ELF-1 (cell line): ENCODE results near the gene SLC22A6.

Experiments
- DNase-seq: peaks from one replicate; pipeline ENCODE4 v3.0.0-alpha.2; 2016; ENCODE audit warnings: low read depth, low spot score

SLC22A6 gene

DNA sequence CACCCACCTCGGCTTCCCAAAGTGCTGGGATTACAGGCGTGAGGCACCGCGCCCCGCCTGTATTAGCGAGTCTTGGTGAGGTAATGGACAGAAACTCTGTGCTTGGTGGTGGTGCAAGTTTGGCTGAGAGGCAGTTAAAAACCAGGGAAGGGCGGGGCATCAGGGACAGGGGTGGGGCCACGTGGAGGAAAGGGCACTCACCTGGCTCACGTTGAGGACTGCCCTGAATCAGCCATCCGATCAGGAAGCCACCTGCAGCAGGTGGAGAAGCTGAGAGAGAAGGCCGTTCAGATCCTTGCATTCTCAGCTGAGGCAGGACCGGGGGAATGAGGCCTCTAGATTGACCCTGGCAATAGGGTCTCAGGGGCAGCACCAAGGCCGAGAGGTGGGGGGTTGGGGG is 51.5 kb downstream of the SLC22A6 start:
- no peak for DNase-seq

DNA sequence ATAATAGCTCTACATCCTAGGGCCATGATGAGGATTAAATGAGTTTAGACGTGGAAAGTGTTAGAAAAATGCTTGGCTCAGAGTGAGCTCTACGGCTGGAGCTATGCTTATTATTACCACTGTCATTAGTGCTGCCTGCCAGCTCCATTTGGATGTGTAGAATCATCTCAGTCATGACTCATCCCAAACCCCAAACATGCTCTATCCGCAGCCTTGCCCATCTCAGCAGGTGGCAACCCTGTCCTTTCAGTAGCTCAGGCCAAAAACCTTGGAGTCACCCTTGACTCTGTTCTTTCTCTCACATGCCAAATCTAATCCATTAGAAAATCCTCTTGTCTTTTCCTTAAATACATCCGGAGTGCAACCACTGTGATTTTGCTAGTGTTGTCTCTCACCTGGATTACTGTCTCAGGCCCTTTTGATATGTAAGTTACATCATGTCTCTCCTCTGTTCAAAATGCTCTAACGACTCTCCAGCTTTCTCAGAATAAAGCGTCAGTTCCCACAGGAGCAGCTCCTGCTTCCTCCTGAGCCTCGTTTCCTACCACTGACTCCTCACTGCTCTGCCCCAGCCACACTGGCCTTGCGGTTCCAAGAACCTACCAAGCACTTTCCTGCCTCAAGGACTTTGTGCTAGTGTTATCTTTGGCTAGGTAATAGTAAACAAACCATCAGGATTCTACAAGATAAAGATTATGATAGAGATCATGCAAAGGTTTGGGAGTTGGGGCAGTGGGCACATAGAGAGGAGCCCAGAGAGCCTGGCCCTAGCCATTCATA is 53.1 kb downstream of the SLC22A6 start:
- DNase-seq: no peak

DNA sequence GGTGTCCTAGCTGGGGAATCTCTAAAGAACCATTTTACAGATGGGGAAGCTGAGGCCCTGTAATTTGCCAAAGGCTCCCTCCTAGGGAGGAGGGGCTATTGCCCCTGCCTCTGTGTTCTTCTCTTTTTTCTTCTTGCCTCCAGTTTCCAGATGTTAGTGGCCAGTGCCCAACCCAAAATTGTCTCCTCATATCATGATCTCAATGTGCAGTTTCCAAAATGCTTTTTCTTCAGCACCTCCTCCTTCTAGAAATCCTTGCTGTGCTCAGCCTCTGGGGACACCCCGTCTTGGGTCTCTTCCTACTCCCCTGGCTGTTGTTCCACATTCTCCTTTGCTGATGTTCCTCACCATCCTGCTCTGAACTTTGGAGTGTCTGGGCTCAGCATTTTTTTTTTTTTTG is 54.1 kb downstream of the SLC22A6 start:
- no peak for DNase-seq

DNA sequence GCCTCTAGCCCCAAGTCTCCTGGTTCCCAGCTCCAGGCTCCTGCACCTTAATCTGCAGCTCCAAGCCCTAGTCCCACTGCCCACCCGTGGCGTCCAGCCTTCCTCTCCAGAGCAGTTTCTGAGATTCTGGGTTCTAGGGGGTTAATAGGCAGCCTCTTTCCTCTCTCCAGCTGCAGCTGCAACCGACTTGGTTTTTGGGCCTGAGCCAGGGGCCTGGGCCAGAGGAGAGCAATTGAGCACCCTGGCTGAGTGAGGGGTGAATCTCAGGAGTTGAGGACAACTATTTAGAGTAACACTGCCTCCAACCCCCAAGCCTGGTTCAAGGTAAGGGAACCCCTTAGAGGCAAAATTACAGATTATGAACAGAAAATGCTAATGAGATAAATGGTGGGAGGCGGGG is 54.6 kb downstream of the SLC22A6 start:
- DNase-seq: no peak

DNA sequence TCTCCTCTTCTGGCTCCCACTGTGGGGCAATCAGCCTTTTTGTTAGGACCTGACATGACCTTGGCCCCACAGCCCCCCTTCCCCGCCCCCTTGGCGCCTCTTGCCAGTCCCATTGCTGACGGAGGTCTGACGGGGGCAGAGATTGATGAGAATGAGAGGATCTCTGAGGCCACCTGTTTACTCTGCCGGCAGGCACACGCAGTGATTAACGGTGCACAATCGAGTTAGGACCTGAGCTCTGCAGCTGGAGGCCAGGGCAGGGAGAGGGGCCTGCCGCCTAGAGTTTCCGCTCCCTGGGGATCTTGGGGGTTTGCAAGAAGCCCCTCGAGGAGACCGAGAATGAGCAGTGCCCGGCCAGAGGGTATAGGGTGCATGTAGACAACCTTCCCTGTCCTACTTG is 56.8 kb downstream of the SLC22A6 start:
- DNase-seq: peak; percentile 52

DNA sequence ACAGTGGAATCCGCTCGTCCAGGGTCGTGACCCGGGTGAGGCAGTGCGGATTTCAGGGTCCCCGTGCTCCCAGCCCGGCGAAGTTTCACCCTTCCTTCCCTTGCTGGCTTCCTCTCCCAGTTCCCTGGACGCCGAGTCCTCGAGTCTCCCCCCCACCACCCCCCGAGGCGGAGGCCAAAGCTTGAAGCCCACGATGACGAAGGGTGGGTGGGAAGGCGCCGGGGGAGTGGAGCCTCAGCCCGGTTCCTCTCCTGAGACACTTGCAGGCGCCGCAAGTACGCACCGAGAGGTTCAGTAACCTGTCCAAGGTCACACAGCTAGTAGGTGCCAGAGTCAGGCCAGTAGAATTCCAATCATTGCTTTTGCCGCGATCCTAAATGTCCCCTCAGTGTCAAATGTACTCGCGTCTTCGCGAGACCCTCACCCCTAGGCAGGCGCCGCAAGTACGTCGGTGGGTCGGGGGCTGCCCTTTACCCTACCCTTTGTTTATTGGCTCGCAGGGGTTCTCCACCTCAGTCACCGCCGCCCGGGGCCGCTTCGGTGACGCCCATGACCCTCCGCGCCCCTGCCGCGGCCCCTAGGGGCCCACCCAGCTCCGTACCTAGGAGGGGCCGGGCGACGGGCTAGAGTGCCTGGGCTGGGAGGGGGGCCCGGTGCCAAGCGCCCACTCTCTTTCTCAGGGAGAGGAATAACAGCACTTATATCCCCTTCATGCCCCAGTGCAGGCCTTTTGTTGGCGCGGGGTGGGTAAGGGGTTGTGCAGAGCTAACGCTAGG is 57.9 kb downstream of the SLC22A6 start:
- DNase-seq: no peak
